Measurements from ENCODE around the gene WDFY4.
A peak's percentile ranks its signal among the peaks of the same experiment; 100 is the strongest.

WDFY4 gene

GRCh38 chr10:48750019-48750418 is 65.3 kb downstream of the WDFY4 start:
- no peaks in the 10 kb centered on the region for H3K27me3 ChIP-seq
- no peak overlapping the region for H3K27ac ChIP-seq
- no peaks in the 10 kb centered on the region for H4K20me1 ChIP-seq
- H3K9ac ChIP-seq, result no peak overlapping the region
- H3K9me3 ChIP-seq, result no peaks in the 10 kb centered on the region
- H3K4me1 ChIP-seq, result peaks cover 15% of the 10 kb centered on the region
- no peak overlapping the region for H3K4me3 ChIP-seq
- H3K36me3 ChIP-seq, result peaks cover 13% of the 10 kb centered on the region
- TF ChIP-seq Cebpa-rat (IDR thresholded peaks at IDR 0.05), result no peak
- no peak overlapping the region for H3K4me2 ChIP-seq

- TF ChIP-seq Cebpa-rat (IDR thresholded peaks at IDR 0.05), result no peak
- H3K36me3 ChIP-seq, result peaks cover 7% of the 10 kb centered on the region; the same call in 1 of the 2 replicates
- H3K4me2 ChIP-seq, result no peak overlapping the region
Observed at GRCh38 chr10:48750991-48751390, 66.3 kb downstream of the WDFY4 start.

DNA sequence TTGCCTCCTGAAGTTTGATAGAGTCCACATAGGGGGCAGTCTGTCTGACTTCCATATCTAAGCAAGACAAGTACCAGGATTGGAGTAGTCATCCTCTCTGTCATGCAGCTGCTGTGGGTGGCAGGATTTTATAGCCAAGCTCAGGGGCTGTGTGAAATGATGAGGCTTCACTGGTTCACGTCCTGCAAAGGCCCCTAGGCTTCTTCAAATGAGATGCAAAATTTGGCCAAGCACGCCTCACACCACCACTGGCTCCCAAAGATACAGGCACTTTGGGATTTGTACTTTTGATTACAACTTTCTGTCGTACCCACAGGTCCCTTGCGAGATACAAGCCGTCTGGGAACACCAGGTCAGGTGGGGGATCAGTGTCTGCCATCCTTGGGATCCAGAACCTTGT is 67.1 kb downstream of the WDFY4 start:
- H3K27me3 ChIP-seq, result no peaks in the 10 kb centered on the region
- H3K4me3 ChIP-seq, result no peak overlapping the region
- TF ChIP-seq Cebpa-rat (IDR thresholded peaks at IDR 0.05), result no peak
- peaks cover 15% of the 10 kb centered on the region for H3K4me1 ChIP-seq
- 0 out of 2 replicates have a peak, but pooled peaks cover 7% of the 10 kb centered on the region for H3K36me3 ChIP-seq
- H3K27ac ChIP-seq, result no peak overlapping the region
- H3K4me2 ChIP-seq, result no peak overlapping the region
- no peak overlapping the region for H3K9ac ChIP-seq
- H4K20me1 ChIP-seq, result no peaks in the 10 kb centered on the region
- no peaks in the 10 kb centered on the region for H3K9me3 ChIP-seq

More at GRCh38 chr10:48750991-48751390, 66.3 kb downstream of the WDFY4 start:
- H3K9ac ChIP-seq, result no peak overlapping the region
- peaks cover 15% of the 10 kb centered on the region for H3K4me1 ChIP-seq
- no peak overlapping the region for H3K27ac ChIP-seq
- H3K4me3 ChIP-seq, result no peak overlapping the region
- no peaks in the 10 kb centered on the region for H3K27me3 ChIP-seq
- no peaks in the 10 kb centered on the region for H3K9me3 ChIP-seq
- no peaks in the 10 kb centered on the region for H4K20me1 ChIP-seq

DNA sequence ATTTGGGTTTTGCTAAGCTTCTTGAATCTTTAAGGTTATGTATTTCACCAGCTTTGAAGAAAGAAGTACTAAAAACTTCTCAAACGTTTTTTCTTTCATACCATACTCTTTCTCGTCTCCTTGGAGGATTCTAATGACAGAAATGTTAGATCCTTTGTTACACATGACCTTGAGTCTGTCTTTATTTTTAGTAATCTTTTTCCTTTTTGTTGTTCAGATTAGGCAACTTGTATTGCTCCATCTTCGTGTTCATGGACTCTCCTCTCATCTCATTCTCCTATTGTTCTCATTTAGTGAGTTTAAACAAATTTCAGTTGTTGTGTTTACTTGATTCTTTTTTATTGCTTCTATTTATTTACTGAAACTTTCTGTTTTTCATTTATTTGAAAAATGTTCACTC is 73.7 kb downstream of the WDFY4 start:
- Histone ChIP-seq H3K4me2 (no peak overlapping the region), H3K36me3 (peaks cover 26% of the 10 kb centered on the region; the same call in 1 of the 2 replicates), H3K4me1 (peaks cover 11% of the 10 kb centered on the region), H3K4me3 (no peak overlapping the region), H3K27me3 (no peaks in the 10 kb centered on the region), H3K27ac (no peak overlapping the region), H4K20me1 (no peaks in the 10 kb centered on the region), H3K9ac (no peak overlapping the region), H3K9me3 (no peaks in the 10 kb centered on the region)
- no peak for TF ChIP-seq Cebpa-rat (IDR thresholded peaks at IDR 0.05)

- H3K9me3 ChIP-seq, result no peaks in the 10 kb centered on the region
- no peak overlapping the region for H3K27ac ChIP-seq
- TF ChIP-seq Cebpa-rat (IDR thresholded peaks at IDR 0.05), result no peak
- H4K20me1 ChIP-seq, result no peaks in the 10 kb centered on the region
- no peak overlapping the region for H3K4me3 ChIP-seq
- peaks cover 11% of the 10 kb centered on the region for H3K4me1 ChIP-seq
- H3K36me3 ChIP-seq, result peaks cover 26% of the 10 kb centered on the region; the same call in 1 of the 2 replicates
- no peaks in the 10 kb centered on the region for H3K27me3 ChIP-seq
- H3K4me2 ChIP-seq, result peak overlapping the region; percentile 49
- no peak overlapping the region for H3K9ac ChIP-seq
Observed at GRCh38 chr10:48759113-48759901, 74.6 kb downstream of the WDFY4 start.

- Histone ChIP-seq H3K27ac (no peak overlapping the region), H3K4me1 (peaks cover 11% of the 10 kb centered on the region), H3K27me3 (no peaks in the 10 kb centered on the region)
Observed at GRCh38 chr10:48760983-48761382, 76.3 kb downstream of the WDFY4 start.

DNA sequence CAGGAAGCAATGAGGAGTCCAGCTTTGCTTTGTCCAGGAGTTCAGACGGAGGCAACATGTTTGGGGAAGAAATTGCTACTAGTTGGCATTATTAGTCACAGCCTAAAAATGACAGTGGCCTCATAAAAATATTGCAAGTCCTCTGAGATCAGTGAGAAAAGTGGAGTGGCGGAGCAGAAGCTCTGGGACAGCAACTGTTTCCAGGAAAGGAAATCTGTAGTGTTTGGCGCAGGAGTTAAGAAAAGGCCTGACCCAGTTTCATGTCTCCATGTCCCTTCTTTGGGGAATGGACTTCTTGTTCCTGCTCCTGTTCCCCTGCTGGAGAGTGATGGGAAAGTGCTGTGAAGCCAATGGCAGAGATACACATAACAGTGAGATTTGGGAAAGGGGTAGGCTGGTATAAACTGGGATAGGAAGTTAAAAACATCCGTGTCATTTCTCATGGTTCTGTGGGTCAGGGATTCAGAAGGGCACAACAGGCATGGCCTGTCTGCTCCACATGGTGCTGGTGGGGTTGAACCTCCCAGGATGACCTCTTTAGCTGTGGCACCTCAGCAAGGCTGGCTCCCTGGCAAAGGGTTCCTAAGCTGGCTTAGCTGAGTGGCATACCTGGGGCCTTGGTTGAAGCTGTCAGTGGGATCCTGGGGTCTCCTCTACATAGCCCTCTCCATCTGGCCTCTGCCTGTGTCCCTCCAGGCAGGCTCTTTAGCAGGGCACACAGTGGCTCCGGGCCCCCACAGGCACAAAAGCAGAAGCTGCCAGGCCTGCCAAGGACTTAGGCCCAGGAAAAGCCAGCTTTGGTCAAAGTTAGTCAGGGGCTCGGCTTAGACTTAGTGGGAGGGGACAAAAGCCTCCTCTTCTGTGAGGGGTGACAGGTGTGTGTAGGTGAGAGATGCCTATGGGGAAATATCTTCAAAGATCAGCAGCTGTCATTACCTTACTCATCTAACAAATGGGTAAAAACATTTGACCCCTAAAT is 77.7 kb downstream of the WDFY4 start:
- no peak overlapping the region for H3K27ac ChIP-seq
- no peaks in the 10 kb centered on the region for H4K20me1 ChIP-seq
- H3K4me1 ChIP-seq, result peaks cover 11% of the 10 kb centered on the region
- TF ChIP-seq Cebpa-rat (IDR thresholded peaks at IDR 0.05), result no peak
- H3K9me3 ChIP-seq, result no peaks in the 10 kb centered on the region
- H3K4me3 ChIP-seq, result no peak overlapping the region
- peaks cover 26% of the 10 kb centered on the region; the same call in 1 of the 2 replicates for H3K36me3 ChIP-seq
- H3K9ac ChIP-seq, result no peak overlapping the region
- no peaks in the 10 kb centered on the region for H3K27me3 ChIP-seq
- no peak overlapping the region for H3K4me2 ChIP-seq

More at GRCh38 chr10:48760983-48761382, 76.3 kb downstream of the WDFY4 start:
- Histone ChIP-seq H3K4me2 (no peak overlapping the region), H4K20me1 (no peaks in the 10 kb centered on the region), H3K9me3 (no peaks in the 10 kb centered on the region), H3K9ac (no peak overlapping the region), H3K4me3 (no peak overlapping the region), H3K36me3 (peaks cover 26% of the 10 kb centered on the region; the same call in 1 of the 2 replicates)
- no peak for TF ChIP-seq Cebpa-rat (IDR thresholded peaks at IDR 0.05)

GRCh38 chr10:48763403-48763965 is 78.8 kb downstream of the WDFY4 start:
- H3K36me3 ChIP-seq, result peaks cover 26% of the 10 kb centered on the region; the same call in 1 of the 2 replicates
- H3K9me3 ChIP-seq, result no peaks in the 10 kb centered on the region
- H3K4me3 ChIP-seq, result no peak overlapping the region
- H3K27me3 ChIP-seq, result no peaks in the 10 kb centered on the region
- H3K9ac ChIP-seq, result no peak overlapping the region
- no peak for TF ChIP-seq Cebpa-rat (IDR thresholded peaks at IDR 0.05)
- no peaks in the 10 kb centered on the region for H4K20me1 ChIP-seq
- H3K4me2 ChIP-seq, result no peak overlapping the region
- no peak overlapping the region for H3K27ac ChIP-seq
- H3K4me1 ChIP-seq, result peaks cover 11% of the 10 kb centered on the region

GRCh38 chr10:48764486-48764885 is 79.8 kb downstream of the WDFY4 start:
- no peak overlapping the region for H3K27ac ChIP-seq
- H3K27me3 ChIP-seq, result no peaks in the 10 kb centered on the region
- no peak for TF ChIP-seq Cebpa-rat (IDR thresholded peaks at IDR 0.05)
- peaks cover 26% of the 10 kb centered on the region; the same call in 1 of the 2 replicates for H3K36me3 ChIP-seq
- H4K20me1 ChIP-seq, result no peaks in the 10 kb centered on the region
- H3K4me2 ChIP-seq, result no peak overlapping the region
- H3K4me3 ChIP-seq, result no peak overlapping the region
- H3K9ac ChIP-seq, result no peak overlapping the region
- H3K9me3 ChIP-seq, result no peaks in the 10 kb centered on the region
- H3K4me1 ChIP-seq, result peaks cover 2% of the 10 kb centered on the region

Data from BLaER1 (cell line).